ENCODE data around the gene GRIN1. TPM values are rescaled to one million over a fixed set of nuclear protein-coding genes. Genes with fewer than 3 reads are reported as not detected.

Gene GRIN1
- total RNA-seq, 2 experiments from 2014 or later = 0.06 TPM; not detected in 1

DNA sequence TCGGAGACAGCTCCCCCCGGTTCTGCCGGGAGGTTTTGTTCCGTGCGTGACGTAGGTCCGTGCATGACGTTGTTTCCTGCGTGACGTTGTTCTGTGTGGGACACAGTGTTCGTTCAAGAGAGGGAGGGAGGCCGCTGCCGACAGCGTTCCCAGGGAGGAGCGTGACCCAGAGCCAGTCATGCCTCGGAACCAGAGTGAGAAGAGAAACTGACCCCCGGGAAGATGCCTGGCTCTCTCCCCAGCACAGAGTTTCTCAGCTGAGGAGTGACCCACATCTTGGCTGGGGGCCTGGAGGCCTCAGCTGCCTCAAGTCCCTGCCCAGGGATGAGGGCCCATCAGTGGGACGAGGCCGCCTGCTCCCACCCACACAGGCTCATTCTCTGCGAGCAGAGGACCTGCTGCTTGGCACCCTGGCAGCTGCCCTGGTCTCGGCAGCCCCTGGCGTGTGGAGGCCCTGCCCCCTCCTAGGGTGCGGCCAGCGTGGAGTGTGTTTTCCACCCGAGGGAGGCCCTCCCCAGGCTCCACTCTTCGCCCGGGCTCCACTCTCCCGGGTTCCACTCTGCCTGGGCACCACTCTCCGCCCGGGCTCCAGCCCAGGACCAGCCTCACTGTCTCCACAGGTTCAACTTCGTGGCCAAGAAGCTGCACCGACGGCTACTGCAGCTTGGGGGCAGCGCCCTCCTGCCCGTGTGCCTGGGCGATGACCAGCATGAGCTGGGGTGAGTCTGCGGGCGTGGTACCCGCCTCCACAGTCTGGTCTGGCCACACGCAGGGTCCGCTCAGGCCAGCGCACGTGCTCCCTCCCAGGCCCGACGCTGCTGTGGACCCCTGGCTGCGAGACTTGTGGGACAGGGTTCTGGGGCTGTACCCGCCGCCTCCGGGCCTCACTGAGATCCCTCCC, 74.5 kb downstream of the GRIN1 start:
- POLR2A ChIA-PET = no interaction called here
- CTCF ChIA-PET = no interaction called here

DNA sequence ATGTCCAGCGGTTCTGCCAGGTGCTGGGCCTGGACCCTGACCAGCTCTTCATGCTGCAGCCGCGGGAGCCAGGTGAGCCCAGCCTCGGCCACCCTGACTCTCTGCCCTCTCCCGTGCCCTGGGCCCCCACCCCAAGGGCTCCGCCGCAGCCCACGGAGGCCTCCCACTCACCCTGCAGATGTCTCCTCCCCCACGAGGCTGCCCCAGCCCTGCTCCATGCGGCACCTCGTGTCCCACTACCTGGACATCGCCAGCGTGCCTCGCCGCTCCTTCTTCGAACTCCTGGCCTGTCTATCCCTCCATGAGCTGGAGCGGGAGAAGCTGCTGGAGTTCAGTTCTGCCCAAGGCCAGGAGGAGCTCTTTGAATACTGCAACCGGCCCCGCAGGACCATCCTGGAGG, 75.7 kb downstream of the GRIN1 start:
- ChIA-PET POLR2A (no interaction called here), CTCF (no interaction called here)

DNA sequence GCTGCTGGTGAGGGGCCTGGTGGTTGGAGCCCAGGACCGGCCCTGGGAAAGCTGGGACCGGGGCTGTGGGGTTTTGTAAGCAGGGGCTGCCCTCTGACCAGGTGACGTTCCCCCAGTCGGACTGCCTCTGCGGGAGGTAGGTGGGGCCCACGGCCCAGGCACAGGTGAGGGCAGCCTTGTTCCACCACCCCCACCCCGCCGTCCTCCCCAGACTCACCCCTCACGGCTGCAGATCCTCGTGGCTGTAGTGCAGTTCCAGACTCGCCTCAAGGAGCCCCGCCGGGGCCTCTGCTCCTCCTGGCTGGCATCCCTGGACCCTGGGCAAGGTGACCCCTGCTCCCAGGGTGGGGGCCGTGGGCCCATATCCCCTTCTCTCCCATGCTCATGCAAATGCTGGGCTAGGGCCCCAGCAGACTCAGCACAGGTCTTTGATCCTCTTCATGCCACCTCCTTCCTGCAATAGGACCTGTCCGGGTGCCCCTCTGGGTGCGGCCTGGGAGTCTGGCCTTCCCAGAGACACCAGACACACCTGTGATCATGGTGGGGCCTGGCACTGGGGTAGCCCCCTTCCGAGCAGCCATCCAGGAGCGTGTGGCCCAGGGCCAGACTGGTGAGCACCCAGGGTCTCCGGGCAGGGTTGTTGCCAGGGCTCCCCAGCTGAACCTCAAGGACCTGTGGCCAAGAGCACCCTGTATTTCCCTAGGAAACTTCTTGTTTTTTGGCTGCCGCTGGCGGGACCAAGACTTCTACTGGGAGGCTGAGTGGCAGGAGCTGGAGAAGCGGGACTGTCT, 76.4 kb downstream of the GRIN1 start:
- POLR2A ChIA-PET = no interaction called here

DNA sequence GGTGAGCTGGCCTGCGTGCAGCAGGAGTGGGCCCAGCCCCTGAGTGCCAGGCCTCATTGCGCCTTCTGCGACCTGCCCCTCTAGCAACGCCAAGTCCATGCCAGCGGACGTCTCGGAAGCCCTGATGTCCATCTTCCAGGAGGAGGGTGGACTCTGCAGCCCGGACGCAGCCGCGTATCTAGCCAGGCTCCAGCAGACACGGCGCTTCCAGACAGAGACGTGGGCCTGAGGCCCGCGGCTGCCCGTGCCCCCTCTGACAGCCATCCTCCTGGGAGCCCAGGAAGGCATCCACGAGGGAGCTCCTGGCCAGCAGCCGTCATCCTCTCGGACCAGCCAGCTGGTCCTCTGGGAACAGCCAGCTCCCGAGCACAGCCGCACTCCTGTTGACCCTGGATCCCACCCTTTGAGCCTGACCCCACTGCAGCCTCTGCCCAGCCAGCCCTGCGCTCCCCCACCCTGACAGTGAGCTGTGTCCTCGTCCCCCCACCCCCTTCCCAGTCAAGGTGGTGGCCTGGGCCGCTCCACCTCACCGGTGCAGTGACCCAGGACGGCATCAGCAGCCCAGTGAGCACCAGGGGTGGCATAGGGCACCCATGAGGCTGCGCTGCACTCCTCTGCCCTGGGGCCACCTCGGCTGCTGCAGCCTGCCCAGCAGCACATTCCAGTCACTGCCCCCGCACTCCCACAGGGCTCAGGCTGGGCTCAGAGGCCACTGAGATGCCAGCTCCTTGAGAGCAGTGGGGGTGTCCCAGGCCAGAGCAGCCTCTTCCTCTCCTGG, 77.4 kb downstream of the GRIN1 start:
- CTCF ChIA-PET = interaction anchor here (0.9 to 1.8 kb wide), 2 partner anchors 40 to 51 kb away, joined by 3 to 4 read pairs; no protein-coding TSS in a partner anchor
- POLR2A ChIA-PET = no interaction called here

More for the DNA sequence above, 76.4 kb downstream of the GRIN1 start:
- CTCF ChIA-PET = no interaction called here

DNA sequence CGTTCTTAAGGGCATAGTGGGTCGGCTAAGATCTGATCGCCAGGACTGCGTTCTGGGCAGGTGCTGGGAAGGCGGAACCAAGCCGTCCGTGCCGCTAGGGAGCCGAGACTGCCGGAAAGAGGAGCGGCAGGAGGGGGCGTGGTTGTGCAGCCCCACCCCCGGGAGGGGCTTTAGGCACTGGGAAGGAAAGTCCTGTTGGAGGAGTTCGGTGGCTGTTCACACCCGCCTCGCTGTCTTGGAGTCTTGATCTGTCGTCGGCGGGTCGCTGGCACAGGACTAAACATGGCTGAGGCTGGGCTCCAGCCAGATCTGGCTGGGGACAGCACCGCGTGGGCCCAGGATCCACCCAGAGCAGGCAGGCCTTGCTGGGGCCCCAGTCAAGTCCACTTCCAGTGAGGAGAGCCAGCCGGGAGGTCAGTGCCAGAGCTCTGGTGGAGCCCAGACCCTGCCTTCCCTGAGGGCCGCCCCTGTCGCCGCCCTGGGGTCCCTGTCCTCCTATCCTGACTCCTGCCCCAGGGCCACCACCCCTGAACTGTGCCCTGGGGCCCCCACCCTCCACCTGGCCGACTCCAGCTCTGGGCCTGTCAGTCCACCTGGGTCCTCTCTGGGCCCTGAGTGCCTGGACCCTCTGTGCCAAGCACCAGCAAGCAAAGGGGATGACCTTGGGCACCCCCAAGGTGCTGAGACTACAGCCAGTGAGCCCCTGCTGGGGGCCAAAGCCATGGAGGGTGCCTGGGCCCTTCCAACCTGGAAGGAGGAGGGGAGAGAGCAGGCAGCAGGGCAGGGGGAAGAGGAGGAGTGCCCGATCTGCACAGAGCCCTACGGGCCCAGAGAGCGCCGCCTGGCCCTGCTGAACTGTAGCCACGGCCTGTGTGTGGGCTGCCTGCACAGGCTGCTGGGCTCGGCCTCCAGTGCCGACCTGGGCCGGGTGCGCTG, 78.6 kb downstream of the GRIN1 start:
- ChIA-PET POLR2A (no interaction called here), CTCF (interaction anchor here (0.8 to 1.8 kb wide), 3 partner anchors 10 to 41 kb away, joined by 3 to 6 read pairs (median 4); partner anchors contain the start of gene RNF224)

DNA sequence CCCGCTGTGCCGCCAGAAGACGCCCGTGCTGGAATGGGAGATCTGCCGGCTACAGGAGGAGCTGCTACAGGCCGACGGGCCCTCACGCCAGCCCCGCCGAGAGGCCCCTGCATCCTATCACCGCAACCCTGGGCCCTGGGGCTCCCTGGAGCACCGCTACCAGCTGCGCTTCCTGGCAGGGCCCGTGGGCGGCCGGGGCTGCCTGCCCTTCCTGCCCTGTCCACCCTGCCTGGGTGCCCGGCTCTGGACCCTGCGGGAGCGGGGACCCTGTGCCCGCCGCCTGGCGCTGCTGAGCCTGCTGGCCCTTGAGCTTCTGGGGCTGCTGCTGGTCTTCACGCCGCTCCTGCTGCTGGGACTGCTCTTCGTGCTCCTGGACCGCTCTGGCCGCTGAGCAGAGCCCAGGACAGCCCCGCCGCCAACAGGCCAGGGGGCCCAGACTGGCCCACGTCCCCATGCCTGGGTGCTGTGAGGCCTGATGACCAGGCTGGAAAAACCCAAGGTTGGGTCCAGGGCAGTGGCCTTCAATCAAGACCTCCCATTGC, 79.3 kb downstream of the GRIN1 start:
- POLR2A ChIA-PET = no interaction called here
- CTCF ChIA-PET = interaction anchor here (1.7 kb wide), 1 partner anchor 9 kb away, joined by 6 read pairs; the partner anchor contains the start of gene RNF224

Other genes with a start within 250 kb of the GRIN1 start
- gene FBXW5, start 194.4 kb upstream of the GRIN1 start, total RNA-seq = 10 to 100 TPM; 81.2 to 82.1 TPM
- gene C8G, start 193.9 kb upstream of the GRIN1 start, total RNA-seq = under 1 TPM in 1 of 2 experiments, not detected in 1; 0.69 TPM
- under 1 TPM; 0.73 to 0.89 TPM for gene LCN12, start 186.9 kb upstream of the GRIN1 start, total RNA-seq
- gene PTGDS, start 161.7 kb upstream of the GRIN1 start, total RNA-seq = not detected
- under 1 TPM in 1 of 2 experiments, not detected in 1; 0.10 TPM for gene LCNL1, start 156.2 kb upstream of the GRIN1 start, total RNA-seq
- 10 to 100 TPM; 66.9 to 74.6 TPM for gene PAXX, start 146.7 kb upstream of the GRIN1 start, total RNA-seq
- gene CLIC3, start 142.6 kb upstream of the GRIN1 start, total RNA-seq = not detected
- gene ABCA2, start 110.9 kb upstream of the GRIN1 start, total RNA-seq = 10 to 100 TPM in 1 of 2 experiments, 1 to 10 TPM in 1; 9.8 to 10.3 TPM
- gene FUT7, start 107.1 kb upstream of the GRIN1 start, total RNA-seq = under 1 TPM in 1 of 2 experiments, not detected in 1; 0.06 TPM
- 10 to 100 TPM; 28.2 to 31.4 TPM for gene NPDC1, start 93.0 kb upstream of the GRIN1 start, total RNA-seq
- gene ENTPD2, start 85.1 kb upstream of the GRIN1 start, total RNA-seq = not detected
- 10 to 100 TPM; 16.4 to 16.5 TPM for gene SAPCD2, start 68.6 kb upstream of the GRIN1 start, total RNA-seq
- 10 to 100 TPM; 27.2 to 29.6 TPM for gene UAP1L1, start 61.6 kb upstream of the GRIN1 start, total RNA-seq
- 10 to 100 TPM; 30.0 to 34.1 TPM for gene MAN1B1, start 52.2 kb upstream of the GRIN1 start, total RNA-seq
- 100 to 1,000 TPM; 323 to 333 TPM for gene DPP7, start 24.4 kb upstream of the GRIN1 start, total RNA-seq
- gene LRRC26, start 30.9 kb downstream of the GRIN1 start, total RNA-seq = not detected
- not detected for gene TMEM210, start 32.9 kb downstream of the GRIN1 start, total RNA-seq
- gene ANAPC2, start 49.4 kb downstream of the GRIN1 start, total RNA-seq = 10 to 100 TPM; 49.1 to 51.8 TPM
- 100 to 1,000 TPM; 103 TPM for gene SSNA1, start 49.5 kb downstream of the GRIN1 start, total RNA-seq
- 10 to 100 TPM; 11.1 to 11.9 TPM for gene TPRN, start 61.6 kb downstream of the GRIN1 start, total RNA-seq
- gene TMEM203, start 66.5 kb downstream of the GRIN1 start, total RNA-seq = 10 to 100 TPM; 47.0 to 47.1 TPM
- gene NDOR1, start 66.5 kb downstream of the GRIN1 start, total RNA-seq = 10 to 100 TPM; 43.7 to 44.6 TPM
- gene RNF208, start 83.1 kb downstream of the GRIN1 start, total RNA-seq = 1 to 10 TPM; 3.0 to 4.1 TPM
- under 1 TPM in 1 of 2 experiments, not detected in 1; 0.23 TPM for gene CYSRT1, start 86.0 kb downstream of the GRIN1 start, total RNA-seq
- not detected for gene RNF224, start 88.3 kb downstream of the GRIN1 start, total RNA-seq
- not detected for gene SLC34A3, start 91.7 kb downstream of the GRIN1 start, total RNA-seq
- gene TUBB4B, start 102.1 kb downstream of the GRIN1 start, total RNA-seq = 100 to 1,000 TPM; 315 to 323 TPM
- not detected for gene STPG3, start 112.1 kb downstream of the GRIN1 start, total RNA-seq
- gene NELFB, start 116.2 kb downstream of the GRIN1 start, total RNA-seq = 10 to 100 TPM; 67.0 to 70.9 TPM
- 1 to 10 TPM; 4.8 TPM for gene TOR4A, start 138.6 kb downstream of the GRIN1 start, total RNA-seq
- gene NRARP, start 163.1 kb downstream of the GRIN1 start, total RNA-seq = 1 to 10 TPM; 3.0 to 3.4 TPM